ENCODE data around the gene XIRP1.
"Not testable (repeated sequence)": the region's sequence is repeated elsewhere in the genome, so short reads cannot be mapped to it uniquely, and the experiment has no call there.

The XIRP1 gene

GRCh38 chr3:39177708-39178332 is 14.6 kb downstream of the XIRP1 start:
- DNase-seq (ENCODE audit: extremely low read depth, low read depth), result peak; percentile 92
- TF ChIP-seq CTCF (IDR thresholded peaks at IDR 0.05; ENCODE audit: low read depth, low read length), result no peak

- DNase-seq (ENCODE audit: extremely low read depth, low read depth), result no peak
These were observed 16.2 kb downstream of the XIRP1 start for GRCh38 chr3:39176025-39176714.

GRCh38 chr3:39173318-39174125 is 18.9 kb downstream of the XIRP1 start:
- no peak for DNase-seq (ENCODE audit: extremely low read depth, low read depth)
- TF ChIP-seq CTCF (IDR thresholded peaks at IDR 0.05; ENCODE audit: low read depth, low read length), result no peak

More at GRCh38 chr3:39176025-39176714, 16.2 kb downstream of the XIRP1 start:
- TF ChIP-seq CTCF (IDR thresholded peaks at IDR 0.05; ENCODE audit: low read depth, low read length), result no peak

- no peak for TF ChIP-seq CTCF (IDR thresholded peaks at IDR 0.05; ENCODE audit: low read depth, low read length)
- no peak for DNase-seq (ENCODE audit: extremely low read depth, low read depth)
These were observed 20.5 kb downstream of the XIRP1 start for GRCh38 chr3:39171860-39172259.

- DNase-seq (ENCODE audit: extremely low read depth, low read depth), result not testable (repeated sequence)
These were observed 21.5 kb downstream of the XIRP1 start for GRCh38 chr3:39170877-39171276.

- no peak for TF ChIP-seq CTCF (IDR thresholded peaks at IDR 0.05; ENCODE audit: low read depth, low read length)
These were observed 21.9 kb downstream of the XIRP1 start for GRCh38 chr3:39170461-39170860.

GRCh38 chr3:39169712-39170111 is 22.7 kb downstream of the XIRP1 start:
- no peak for DNase-seq (ENCODE audit: extremely low read depth, low read depth)

More at GRCh38 chr3:39170461-39170860, 21.9 kb downstream of the XIRP1 start:
- no peak for DNase-seq (ENCODE audit: extremely low read depth, low read depth)

More at GRCh38 chr3:39169712-39170111, 22.7 kb downstream of the XIRP1 start:
- no peak for TF ChIP-seq CTCF (IDR thresholded peaks at IDR 0.05; ENCODE audit: low read depth, low read length)

Data from AG09319 (cell line).